ENCODE data around the gene CRKL. TPM values are rescaled to one million over a fixed set of nuclear protein-coding genes. Genes with fewer than 3 reads are reported as not detected.
A peak's percentile ranks its signal among the peaks of the same experiment; 100 is the strongest.

CRKL gene
- total RNA-seq, 2 experiments from 2014 or later: 57.7 to 70.9 TPM

GRCh38 chr22:20982563-20982882, 65.3 kb downstream of the CRKL start:
- H4K20me1 ChIP-seq (ENCODE audit: insufficient read depth, low read length): no peaks in the 10 kb centered on the region
- peaks cover 26% of the 10 kb centered on the region for H3K36me3 ChIP-seq (ENCODE audit: insufficient read depth, low read length)
- no TSS peak for BruUV-seq (replicated peaks)
- H2AFZ ChIP-seq (ENCODE audit: low read length): peak overlapping the region; percentile 66
- DNase-seq (ENCODE audit: low spot score): no peak
- no peaks in the 10 kb centered on the region for H3K9me2 ChIP-seq (ENCODE audit: insufficient read depth, low read length)
- ChIA-PET CTCF (ENCODE audit: unreplicated experiment) (no interaction called here), POLR2A (interaction anchor here (0.5 to 2.0 kb wide), 7 partner anchors 10 to 126 kb away, joined by 3 to 8 read pairs (median 3); partner anchors contain the start of gene THAP7)
- H3K27ac ChIP-seq (ENCODE audit: low read depth, low read length, poor library complexity, severe bottlenecking): no peak overlapping the region
- H3K4me3 ChIP-seq (ENCODE audit: low read depth, low read length, poor library complexity, severe bottlenecking): peak overlapping the region; percentile 81
- H3K4me1 ChIP-seq (ENCODE audit: insufficient read depth, low read length, poor library complexity, severe bottlenecking): peaks cover 19% of the 10 kb centered on the region
- no peak for TF ChIP-seq CTCF (conservative IDR thresholded peaks at IDR 0.05; ENCODE audit: low read length)
- no peak for TF ChIP-seq EZH2phosphoT487 (IDR thresholded peaks at IDR 0.05; ENCODE audit: borderline replicate concordance, low read depth, low read length)
- no peaks in the 10 kb centered on the region for H3K9me3 ChIP-seq (ENCODE audit: low read length)
- intact Hi-C loops (cut with micrococcal nuclease; ENCODE audit: unreplicated experiment): loop anchor here (10.0 kb wide), 1 partner anchor 68 kb away; the partner anchor contains the start of gene CRKL
- H3K4me2 ChIP-seq (ENCODE audit: low read length): peak overlapping the region; percentile 95
- peaks cover 10% of the 10 kb centered on the region for H3K79me2 ChIP-seq (ENCODE audit: insufficient read depth, low read depth, low read length)

- H3K9me2 ChIP-seq (ENCODE audit: insufficient read depth, low read length): no peaks in the 10 kb centered on the region
These were observed 66.0 kb downstream of the CRKL start for GRCh38 chr22:20983081-20983771.

More at GRCh38 chr22:20983081-20983771, 66.0 kb downstream of the CRKL start:
- ChIA-PET POLR2A (interaction anchor here (0.5 to 1.1 kb wide), 3 partner anchors 15 to 126 kb away, joined by 3 read pairs; no protein-coding TSS in a partner anchor), CTCF (ENCODE audit: unreplicated experiment) (no interaction called here)
- H3K27ac ChIP-seq (ENCODE audit: low read depth, low read length, poor library complexity, severe bottlenecking): no peak overlapping the region
- no peak for DNase-seq (ENCODE audit: low spot score)
- H4K20me1 ChIP-seq (ENCODE audit: insufficient read depth, low read length): no peaks in the 10 kb centered on the region
- BruUV-seq (replicated peaks): no TSS peak
- peaks cover 10% of the 10 kb centered on the region for H3K79me2 ChIP-seq (ENCODE audit: insufficient read depth, low read depth, low read length)
- intact Hi-C loops (cut with micrococcal nuclease; ENCODE audit: unreplicated experiment): loop anchor here (10.0 kb wide), 1 partner anchor 68 kb away; the partner anchor contains the start of gene CRKL
- peaks cover 19% of the 10 kb centered on the region for H3K4me1 ChIP-seq (ENCODE audit: insufficient read depth, low read length, poor library complexity, severe bottlenecking)
- peaks cover 31% of the 10 kb centered on the region for H3K36me3 ChIP-seq (ENCODE audit: insufficient read depth, low read length)
- TF ChIP-seq CTCF (conservative IDR thresholded peaks at IDR 0.05; ENCODE audit: low read length): no peak
- no peak for TF ChIP-seq EZH2phosphoT487 (IDR thresholded peaks at IDR 0.05; ENCODE audit: borderline replicate concordance, low read depth, low read length)
- peak overlapping the region; percentile 66; the same call in 1 of the 2 replicates for H2AFZ ChIP-seq (ENCODE audit: low read length)
- no peaks in the 10 kb centered on the region for H3K9me3 ChIP-seq (ENCODE audit: low read length)
- peak overlapping the region; percentile 81 for H3K4me3 ChIP-seq (ENCODE audit: low read depth, low read length, poor library complexity, severe bottlenecking)
- peak overlapping the region; percentile 95 for H3K4me2 ChIP-seq (ENCODE audit: low read length)
